HL-60 (cell line): ENCODE data around the gene ADAR.

ENCODE experiments used
- DNase-seq, 2 experiments: peaks; one replicate each; pipeline ENCODE4 v3.0.0-alpha.2; 2010 to 2020; ENCODE audit warnings: low read depth in 1 of 2, low spot score in 1 of 2
- H3K27ac ChIP-seq: fragments of 250-450 bp; sonication (Bioruptor Pico); replicated peaks from 2 replicates; pipeline ENCODE4 v1.5.1; 2020; ENCODE audit warnings: mild to moderate bottlenecking, moderate library complexity
- H3K27me3 ChIP-seq: fragments of 250-450 bp; sonication (Bioruptor Pico); 2 replicates; pipeline ENCODE4 v1.5.1; 2021; ENCODE audit warnings: mild to moderate bottlenecking, moderate library complexity; ENCODE audit not compliant: insufficient read depth, poor library complexity, severe bottlenecking
- H3K4me3 ChIP-seq: replicated peaks from 2 replicates; pipeline ENCODE4 v1.5.1; 2011; ENCODE audit warnings: mild to moderate bottlenecking, control low read depth, low read length; ENCODE audit not compliant: insufficient read depth
- CTCF ChIP-seq: IDR thresholded peaks from one replicate; pipeline ENCODE4 v1.5.1; 2011; ENCODE audit warnings: low read length, control low read depth, inconsistent platforms; ENCODE audit not compliant: insufficient read depth
- GABPA ChIP-seq: IDR thresholded peaks from 2 replicates; pipeline ENCODE4 v1.6.1; 2012; ENCODE audit warnings: low read depth
- POLR2AphosphoS5 ChIP-seq: IDR thresholded peaks from 2 replicates; pipeline ENCODE4 v1.6.1; 2012; ENCODE audit warnings: low read depth
- REST ChIP-seq: IDR thresholded peaks from 2 replicates; pipeline ENCODE4 v1.6.1; 2012; ENCODE audit warnings: low read depth; ENCODE audit not compliant: insufficient replicate concordance
- SPI1 ChIP-seq: IDR thresholded peaks from 2 replicates; pipeline ENCODE4 v1.6.1; 2012; ENCODE audit warnings: low read depth, mild to moderate bottlenecking, borderline replicate concordance

The ADAR gene

GRCh38 chr1:154552036-154552435, 56.0 kb downstream of the ADAR start:
- DNase-seq: no peak
- no peak overlapping the region for H3K27ac ChIP-seq
- TF ChIP-seq SPI1 (no peak), REST (no peak), POLR2AphosphoS5 (no peak), GABPA (no peak), CTCF (no peak)
- H3K27me3 ChIP-seq: no peaks in the 10 kb centered on the region
- H3K4me3 ChIP-seq: no peak overlapping the region

- DNase-seq: no peak
- Histone ChIP-seq H3K27ac (no peak overlapping the region), H3K4me3 (no peak overlapping the region), H3K27me3 (no peaks in the 10 kb centered on the region)
- TF ChIP-seq POLR2AphosphoS5 (no peak), REST (no peak), SPI1 (no peak), CTCF (no peak), GABPA (no peak)
Measured at GRCh38 chr1:154551474-154551873, 56.5 kb downstream of the ADAR start.

- Histone ChIP-seq H3K27me3 (no peaks in the 10 kb centered on the region), H3K27ac (no peak overlapping the region), H3K4me3 (no peak overlapping the region)
- no peak for DNase-seq
- no peak for TF ChIP-seq CTCF
- no peak for TF ChIP-seq REST
- TF ChIP-seq POLR2AphosphoS5: no peak
- no peak for TF ChIP-seq SPI1
- TF ChIP-seq GABPA: no peak
Measured at GRCh38 chr1:154550657-154551056, 57.3 kb downstream of the ADAR start.
